Activated naive CD4-positive, alpha-beta T cell treated with anti-CD3 and anti-CD28 coated beads, Interleukin-2, amount 50 U/mL, for 16 hours (primary cell): Measurements from ENCODE around the gene LRRC75A.
"Not testable (repeated sequence)": the region's sequence is repeated elsewhere in the genome, so short reads cannot be mapped to it uniquely, and the experiment has no call there.

Source experiments
- DNase-seq: peaks from one replicate; pipeline ENCODE4 v3.0.0-alpha.2; 2020

Gene LRRC75A

GRCh38 chr17:16448490-16448889 lies 43.5 kb downstream of the LRRC75A start:
- DNase-seq: no peak

GRCh38 chr17:16447676-16448075 lies 44.3 kb downstream of the LRRC75A start:
- no peak for DNase-seq

GRCh38 chr17:16446338-16446983 lies 45.5 kb downstream of the LRRC75A start:
- DNase-seq: no peak

GRCh38 chr17:16444258-16444886 lies 47.6 kb downstream of the LRRC75A start:
- no peak for DNase-seq

- DNase-seq: no peak
These were observed 48.3 kb downstream of the LRRC75A start for GRCh38 chr17:16443511-16444257.

GRCh38 chr17:16442594-16443510 lies 49.1 kb downstream of the LRRC75A start:
- no peak for DNase-seq

- DNase-seq: no peak
These were observed 49.9 kb downstream of the LRRC75A start for GRCh38 chr17:16442141-16442540.

- DNase-seq: no peak
These were observed 50.9 kb downstream of the LRRC75A start for GRCh38 chr17:16440901-16441629.

- not testable (repeated sequence) for DNase-seq
These were observed 51.6 kb downstream of the LRRC75A start for GRCh38 chr17:16440354-16440753.

GRCh38 chr17:16439811-16440351 lies 52.1 kb downstream of the LRRC75A start:
- no peak for DNase-seq

GRCh38 chr17:16439303-16439791 lies 52.6 kb downstream of the LRRC75A start:
- no peak for DNase-seq

GRCh38 chr17:16438557-16439302 lies 53.3 kb downstream of the LRRC75A start:
- DNase-seq: peak; percentile 95

- DNase-seq: no peak
These were observed 53.8 kb downstream of the LRRC75A start for GRCh38 chr17:16438173-16438556.

- DNase-seq: no peak
These were observed 54.9 kb downstream of the LRRC75A start for GRCh38 chr17:16437083-16437482.

- no peak for DNase-seq
These were observed 55.8 kb downstream of the LRRC75A start for GRCh38 chr17:16435925-16436886.

GRCh38 chr17:16434662-16435061 lies 57.3 kb downstream of the LRRC75A start:
- DNase-seq: no peak

- DNase-seq: no peak
These were observed 58.5 kb downstream of the LRRC75A start for GRCh38 chr17:16433514-16433913.

- DNase-seq: no peak
These were observed 60.0 kb downstream of the LRRC75A start for GRCh38 chr17:16432017-16432416.

- no peak for DNase-seq
These were observed 61.3 kb downstream of the LRRC75A start for GRCh38 chr17:16430650-16431049.

- DNase-seq: no peak
These were observed 62.9 kb downstream of the LRRC75A start for GRCh38 chr17:16429083-16429482.
